ENCODE data around the gene HMGCS2. TPM values are rescaled to one million over a fixed set of nuclear protein-coding genes. Genes with fewer than 3 reads are reported as not detected.

Gene HMGCS2
- polyA plus RNA-seq, 2 of the 4 experiments (the other 2 are of a cell fraction): not detected

DNA sequence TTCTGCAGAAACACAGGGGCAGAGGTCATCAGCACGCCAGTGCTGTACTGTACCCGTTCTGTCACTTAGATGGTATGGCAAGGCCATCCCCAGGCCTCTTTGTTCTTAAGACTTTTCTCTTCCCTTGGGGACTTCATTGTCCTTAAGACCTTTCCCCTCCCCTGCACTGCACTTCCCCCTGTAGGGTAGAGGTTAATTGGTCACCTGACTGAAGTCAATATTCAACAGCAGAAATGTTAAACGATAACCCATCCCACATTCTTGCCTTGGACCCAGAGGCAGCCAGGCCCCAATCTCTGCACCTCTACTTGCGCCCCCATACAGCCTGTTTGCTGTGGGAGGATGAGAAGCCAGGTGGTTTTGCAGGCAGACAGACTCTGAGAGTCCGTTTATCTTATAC is 46.8 kb downstream of the HMGCS2 start (continued):
- no peak for TF ChIP-seq MAZ (IDR thresholded peaks at IDR 0.05; ENCODE audit: borderline replicate concordance, low read depth, low read length)
- no peak for TF ChIP-seq CHD4 (IDR thresholded peaks at IDR 0.05; ENCODE audit: borderline replicate concordance)
- no peak for TF ChIP-seq JUNB (IDR thresholded peaks at IDR 0.05)
- no peak for TF ChIP-seq ZC3H11A (IDR thresholded peaks at IDR 0.05)
- no peak for TF ChIP-seq POLR2AphosphoS2 (conservative IDR thresholded peaks at IDR 0.05; ENCODE audit: low read length)
- TF ChIP-seq HOXB13 (CRISPR knock-in tag; IDR thresholded peaks at IDR 0.05; ENCODE audit: low read depth): no peak
- no peak for TF ChIP-seq CBX8 (IDR thresholded peaks at IDR 0.05)
- no peak for TF ChIP-seq EP300 (IDR thresholded peaks at IDR 0.05)
- TF ChIP-seq SREBF2 (IDR thresholded peaks at IDR 0.05): no peak
- TF ChIP-seq JUN (IDR thresholded peaks at IDR 0.05): no peak
- no peak for TF ChIP-seq POLR2A (IDR thresholded peaks at IDR 0.05; ENCODE audit: low read length)
- TF ChIP-seq, protein P1, sequence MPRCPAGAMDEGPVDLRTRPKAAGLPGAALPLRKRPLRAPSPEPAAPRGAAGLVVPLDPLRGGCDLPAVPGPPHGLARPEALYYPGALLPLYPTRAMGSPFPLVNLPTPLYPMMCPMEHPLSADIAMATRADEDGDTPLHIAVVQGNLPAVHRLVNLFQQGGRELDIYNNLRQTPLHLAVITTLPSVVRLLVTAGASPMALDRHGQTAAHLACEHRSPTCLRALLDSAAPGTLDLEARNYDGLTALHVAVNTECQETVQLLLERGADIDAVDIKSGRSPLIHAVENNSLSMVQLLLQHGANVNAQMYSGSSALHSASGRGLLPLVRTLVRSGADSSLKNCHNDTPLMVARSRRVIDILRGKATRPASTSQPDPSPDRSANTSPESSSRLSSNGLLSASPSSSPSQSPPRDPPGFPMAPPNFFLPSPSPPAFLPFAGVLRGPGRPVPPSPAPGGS (IDR thresholded peaks at IDR 0.05): no peak

DNA sequence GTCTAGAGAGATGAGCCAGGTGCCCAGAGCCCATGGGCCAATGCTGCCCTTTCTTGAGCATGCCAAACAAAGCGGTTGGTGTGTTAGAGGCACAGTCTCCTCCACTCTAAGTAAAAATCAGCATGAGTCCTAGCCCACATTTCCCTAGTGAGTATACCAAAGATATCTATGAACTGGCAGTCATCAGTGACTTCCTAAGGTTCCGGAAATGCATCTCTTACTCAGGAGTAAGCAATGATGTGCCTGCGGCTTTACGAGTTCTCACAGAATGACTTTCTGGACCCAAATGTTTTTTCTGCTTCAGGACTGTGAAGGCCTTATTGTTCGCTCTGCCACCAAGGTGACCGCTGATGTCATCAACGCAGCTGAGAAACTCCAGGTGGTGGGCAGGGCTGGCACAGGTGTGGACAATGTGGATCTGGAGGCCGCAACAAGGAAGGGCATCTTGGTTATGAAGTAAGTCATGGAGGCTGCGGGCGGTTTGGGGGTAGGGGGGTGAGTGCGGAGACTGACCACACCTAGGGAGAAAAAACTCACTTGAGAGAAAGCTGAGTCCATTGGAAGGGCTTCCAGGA is 47.8 kb downstream of the HMGCS2 start:
- ChIA-PET POLR2A (no interaction called here), CTCF (no interaction called here)
- H3K4me1 ChIP-seq: no peaks in the 10 kb centered on the region; the same call in 2 of the 3 replicates
- no peaks in the 10 kb centered on the region for H3K9me3 ChIP-seq
- FAIRE-seq: no peak
- H3K27ac ChIP-seq: no peak overlapping the region
- no peak for DNase-seq (ENCODE audit: low read depth in 1 of 2, low spot score in 1 of 2)
- TF ChIP-seq CEBPB (IDR thresholded peaks at IDR 0.05) (no peak), SMC3 (IDR thresholded peaks at IDR 0.05) (no peak), FOSB (CRISPR knock-in tag; IDR thresholded peaks at IDR 0.05) (no peak)
- WGBS (ENCODE audit: missing lambda C conversion rate): 95% methylated on average over 11 of the region's 11 CpGs
- H3K4me2 ChIP-seq: no peak overlapping the region
- H3K4me3 ChIP-seq: no peak overlapping the region
- ATAC-seq: no peak

DNA sequence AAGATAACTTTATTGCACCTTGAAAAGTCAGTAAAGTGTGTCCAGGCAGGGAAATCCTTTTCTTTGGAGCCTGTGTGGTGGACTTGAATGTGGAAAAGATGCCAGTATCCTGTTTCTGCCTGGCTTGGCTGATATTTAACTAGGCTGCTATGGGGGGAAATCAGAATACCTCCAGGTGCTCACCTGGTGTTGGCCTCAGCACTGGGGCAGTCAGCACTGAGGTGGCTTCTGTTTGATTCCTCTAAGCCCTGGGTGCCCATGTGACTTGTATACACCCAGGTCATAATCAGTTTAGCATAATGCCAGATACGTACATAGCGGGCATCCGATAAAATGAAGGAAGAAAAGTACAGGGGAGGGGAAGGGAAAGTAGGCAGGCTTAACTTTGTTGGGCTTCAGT is 49.7 kb downstream of the HMGCS2 start:
- no peak for ATAC-seq
- Histone ChIP-seq H3K4me3 (no peak overlapping the region), H3K4me1 (peaks cover 12% of the 10 kb centered on the region; the same call in 2 of the 3 replicates), H3K9me3 (no peaks in the 10 kb centered on the region), H3K27ac (no peak overlapping the region), H3K4me2 (no peak overlapping the region)
- CTCF ChIA-PET: no interaction called here
- 92% methylated on average over 3 of the region's 3 CpGs for WGBS (ENCODE audit: missing lambda C conversion rate)
- no peak for FAIRE-seq
- TF ChIP-seq, protein P2, sequence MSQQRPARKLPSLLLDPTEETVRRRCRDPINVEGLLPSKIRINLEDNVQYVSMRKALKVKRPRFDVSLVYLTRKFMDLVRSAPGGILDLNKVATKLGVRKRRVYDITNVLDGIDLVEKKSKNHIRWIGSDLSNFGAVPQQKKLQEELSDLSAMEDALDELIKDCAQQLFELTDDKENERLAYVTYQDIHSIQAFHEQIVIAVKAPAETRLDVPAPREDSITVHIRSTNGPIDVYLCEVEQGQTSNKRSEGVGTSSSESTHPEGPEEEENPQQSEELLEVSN (IDR thresholded peaks at IDR 0.05; ENCODE audit: borderline replicate concordance, low read depth): no peak
- TF ChIP-seq JUNB (IDR thresholded peaks at IDR 0.05) (no peak), RARB (CRISPR knock-in tag; IDR thresholded peaks at IDR 0.05) (no peak), CHD4 (IDR thresholded peaks at IDR 0.05; ENCODE audit: borderline replicate concordance) (no peak), NR3C1 (IDR thresholded peaks at IDR 0.05) (no peak), HDAC2 (IDR thresholded peaks at IDR 0.05) (no peak), EP300 (IDR thresholded peaks at IDR 0.05) (no peak), FOSL2 (IDR thresholded peaks at IDR 0.05) (no peak), FOSL2 (CRISPR knock-in tag; IDR thresholded peaks at IDR 0.05) (no peak), BHLHE40 (IDR thresholded peaks at IDR 0.05; ENCODE audit: low read depth, low read length) (no peak), RAD21 (conservative IDR thresholded peaks at IDR 0.05 in 1 of 2, IDR thresholded peaks at IDR 0.05 in 1 of 2) (no peak)
- TF ChIP-seq, protein P3, sequence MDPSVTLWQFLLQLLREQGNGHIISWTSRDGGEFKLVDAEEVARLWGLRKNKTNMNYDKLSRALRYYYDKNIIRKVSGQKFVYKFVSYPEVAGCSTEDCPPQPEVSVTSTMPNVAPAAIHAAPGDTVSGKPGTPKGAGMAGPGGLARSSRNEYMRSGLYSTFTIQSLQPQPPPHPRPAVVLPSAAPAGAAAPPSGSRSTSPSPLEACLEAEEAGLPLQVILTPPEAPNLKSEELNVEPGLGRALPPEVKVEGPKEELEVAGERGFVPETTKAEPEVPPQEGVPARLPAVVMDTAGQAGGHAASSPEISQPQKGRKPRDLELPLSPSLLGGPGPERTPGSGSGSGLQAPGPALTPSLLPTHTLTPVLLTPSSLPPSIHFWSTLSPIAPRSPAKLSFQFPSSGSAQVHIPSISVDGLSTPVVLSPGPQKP (IDR thresholded peaks at IDR 0.05; ENCODE audit: low read depth, low read length): no peak
- TF ChIP-seq, protein P1 (IDR thresholded peaks at IDR 0.05): no peak
- TF ChIP-seq, protein P4, sequence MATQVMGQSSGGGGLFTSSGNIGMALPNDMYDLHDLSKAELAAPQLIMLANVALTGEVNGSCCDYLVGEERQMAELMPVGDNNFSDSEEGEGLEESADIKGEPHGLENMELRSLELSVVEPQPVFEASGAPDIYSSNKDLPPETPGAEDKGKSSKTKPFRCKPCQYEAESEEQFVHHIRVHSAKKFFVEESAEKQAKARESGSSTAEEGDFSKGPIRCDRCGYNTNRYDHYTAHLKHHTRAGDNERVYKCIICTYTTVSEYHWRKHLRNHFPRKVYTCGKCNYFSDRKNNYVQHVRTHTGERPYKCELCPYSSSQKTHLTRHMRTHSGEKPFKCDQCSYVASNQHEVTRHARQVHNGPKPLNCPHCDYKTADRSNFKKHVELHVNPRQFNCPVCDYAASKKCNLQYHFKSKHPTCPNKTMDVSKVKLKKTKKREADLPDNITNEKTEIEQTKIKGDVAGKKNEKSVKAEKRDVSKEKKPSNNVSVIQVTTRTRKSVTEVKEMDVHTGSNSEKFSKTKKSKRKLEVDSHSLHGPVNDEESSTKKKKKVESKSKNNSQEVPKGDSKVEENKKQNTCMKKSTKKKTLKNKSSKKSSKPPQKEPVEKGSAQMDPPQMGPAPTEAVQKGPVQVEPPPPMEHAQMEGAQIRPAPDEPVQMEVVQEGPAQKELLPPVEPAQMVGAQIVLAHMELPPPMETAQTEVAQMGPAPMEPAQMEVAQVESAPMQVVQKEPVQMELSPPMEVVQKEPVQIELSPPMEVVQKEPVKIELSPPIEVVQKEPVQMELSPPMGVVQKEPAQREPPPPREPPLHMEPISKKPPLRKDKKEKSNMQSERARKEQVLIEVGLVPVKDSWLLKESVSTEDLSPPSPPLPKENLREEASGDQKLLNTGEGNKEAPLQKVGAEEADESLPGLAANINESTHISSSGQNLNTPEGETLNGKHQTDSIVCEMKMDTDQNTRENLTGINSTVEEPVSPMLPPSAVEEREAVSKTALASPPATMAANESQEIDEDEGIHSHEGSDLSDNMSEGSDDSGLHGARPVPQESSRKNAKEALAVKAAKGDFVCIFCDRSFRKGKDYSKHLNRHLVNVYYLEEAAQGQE (IDR thresholded peaks at IDR 0.05): no peak
- POLR2A ChIA-PET: no interaction called here
- DNase-seq (ENCODE audit: low read depth in 1 of 2, low spot score in 1 of 2): no peak

Data from A549 (cell line).